Ovary (tissue), 9 donors: ENCODE results near the gene UGT1A3. TPM values are rescaled to one million over a fixed set of nuclear protein-coding genes. Genes with fewer than 3 reads are reported as not detected.

ENCODE experiments used
- DNase-seq, 5 donors: peaks; one replicate each; pipeline ENCODE4 v3.0.0-alpha.2; 2019 to 2020
- H3K27ac ChIP-seq, 2 donors: fragments of 200-600 bp; one replicate each; pipeline versions ENCODE4 v1.5.1 to v1.8.0; 2019 to 2022
- H3K27me3 ChIP-seq: fragments of 200-600 bp; one replicate; pipeline ENCODE4 v1.8.0; 2022
- H3K36me3 ChIP-seq: fragments of 200-600 bp; sonication (generic); one replicate; pipeline ENCODE4 v1.5.1; 2019
- H3K4me1 ChIP-seq: one replicate; pipeline ENCODE4 v1.8.1; 2013; ENCODE audit warnings: mild to moderate bottlenecking, moderate library complexity; ENCODE audit not compliant: insufficient read depth
- H3K4me3 ChIP-seq: fragments of 200-600 bp; sonication (generic); one replicate; pipeline ENCODE4 v1.5.1; 2017
- H3K9me3 ChIP-seq, 2 donors: fragments of 200-600 bp in 1 of 2; sonication (generic) in 1 of 2; one replicate each; pipeline versions ENCODE4 v1.5.1 to v1.8.1; 2013 to 2019; ENCODE audit warnings: mild to moderate bottlenecking in 1 of 2, moderate library complexity in 1 of 2
- EP300 ChIP-seq: sonication (generic); formaldehyde crosslinking; IDR thresholded peaks from one replicate; pipeline ENCODE4 v1.6.1; 2017; ENCODE audit warnings: antibody characterized with exemption
- POLR2A ChIP-seq: fragments of 450-650 bp; IDR thresholded peaks from one replicate; pipeline ENCODE4 v1.6.1; 2017; ENCODE audit warnings: antibody characterized with exemption, mild to moderate bottlenecking, moderate library complexity
- WGBS, 3 donors: extraction: QIAGEN DNeasy Blood & Tissue Kit in 1 of 3; methylation state at CpG; one replicate each; pipeline versions ENCODE4 v1.1.5 to v1.1.7; 2013 to 2017; 5-methylcytosine and 5-hydroxymethylcytosine counted together
- intact Hi-C, 4 donors: fragments of 100-400 bp; cut with DNase I; formaldehyde crosslinking; loops; one replicate each; pipeline versions ENCODE4 v1.11.0 to v1.15.1; 2022 to 2023
- polyA plus RNA-seq, 2 donors: library from polyadenylated mRNA; stranded (reverse); fragments of 200-250 nt in 1 of 2; fragments of 350-450 nt in 1 of 2; fragmentation: Illumina TruSeq in 1 of 2; extraction: RNeasy Lipid Tissue Mini Kit (QIAGEN cat#74804) in 1 of 2; gene quantifications; one replicate each; pipeline ENCODE4 v1.2.3, GENCODE V29; 2013 to 2014
- total RNA-seq, 7 donors: library from RNA; depleted of rRNA in 2 of 7; stranded (reverse); fragments of >200 nt in 2 of 7; fragmentation: NEBNext Ultra II Directional in 3 of 7; extraction: Animal tissue kit (Norgen Biotek cat#: 25700) in 3 of 7; gene quantifications; one replicate each; pipeline versions ENCODE4 v1.1.0 to v1.2.4, GENCODE V29; 2016 to 2023
- TF ChIP-seq, protein P1 (sequence below), 3 donors: fragments of 450-650 bp in 2 of 3; fragments of 200-600 bp in 1 of 3; IDR thresholded peaks; one replicate each; pipeline versions ENCODE4 v1.5.1 to v1.8.0; 2016 to 2022; ENCODE audit warnings: antibody characterized with exemption in 3 of 3, mild to moderate bottlenecking in 1 of 3
- donor health status: DM: no; HTN: no; CAD: no; lungs with moderate emphysema.
- donor health status: DM: no; HTN: no; CAD: no.
- donor health status: Bipolar disorder and iron deficiency.
- donor health status: DM: yes; HTN: yes; CAD: no.
- donor health status: DM: no; HTN: no; CAD: no.
- donor health status: DM: yes; HTN: yes; CAD: no.

Gene UGT1A3
- total and polyA plus RNA-seq, 9 donors = not detected

GRCh38 chr2:233690444-233690843, 38.4 kb upstream of the UGT1A3 start:
- intact Hi-C loops = no loop called here
- H3K9me3 ChIP-seq = no peaks in the 10 kb centered on the region
- H3K36me3 ChIP-seq = no peaks in the 10 kb centered on the region
- TF ChIP-seq POLR2A = no peak
- no peak for TF ChIP-seq EP300
- DNase-seq = no peak
- WGBS, 3 donors = 59 to 74% (median 73%) methylated on average over 4 of the region's 4 CpGs
- no peak overlapping the region for H3K4me3 ChIP-seq
- H3K4me1 ChIP-seq = no peaks in the 10 kb centered on the region
- no peak overlapping the region for H3K27ac ChIP-seq
- no peaks in the 10 kb centered on the region for H3K27me3 ChIP-seq

- Histone ChIP-seq H3K36me3 (no peaks in the 10 kb centered on the region), H3K27me3 (no peaks in the 10 kb centered on the region), H3K4me3 (no peak overlapping the region), H3K4me1 (no peaks in the 10 kb centered on the region), H3K9me3 (no peaks in the 10 kb centered on the region), H3K27ac (no peak overlapping the region)
- DNase-seq = no peak
- intact Hi-C loops = no loop called here
- WGBS, 3 donors = 79 to 90% (median 80%) methylated on average over 11 of the region's 11 CpGs
- TF ChIP-seq EP300 = no peak
- TF ChIP-seq POLR2A = no peak
- TF ChIP-seq, protein P1, sequence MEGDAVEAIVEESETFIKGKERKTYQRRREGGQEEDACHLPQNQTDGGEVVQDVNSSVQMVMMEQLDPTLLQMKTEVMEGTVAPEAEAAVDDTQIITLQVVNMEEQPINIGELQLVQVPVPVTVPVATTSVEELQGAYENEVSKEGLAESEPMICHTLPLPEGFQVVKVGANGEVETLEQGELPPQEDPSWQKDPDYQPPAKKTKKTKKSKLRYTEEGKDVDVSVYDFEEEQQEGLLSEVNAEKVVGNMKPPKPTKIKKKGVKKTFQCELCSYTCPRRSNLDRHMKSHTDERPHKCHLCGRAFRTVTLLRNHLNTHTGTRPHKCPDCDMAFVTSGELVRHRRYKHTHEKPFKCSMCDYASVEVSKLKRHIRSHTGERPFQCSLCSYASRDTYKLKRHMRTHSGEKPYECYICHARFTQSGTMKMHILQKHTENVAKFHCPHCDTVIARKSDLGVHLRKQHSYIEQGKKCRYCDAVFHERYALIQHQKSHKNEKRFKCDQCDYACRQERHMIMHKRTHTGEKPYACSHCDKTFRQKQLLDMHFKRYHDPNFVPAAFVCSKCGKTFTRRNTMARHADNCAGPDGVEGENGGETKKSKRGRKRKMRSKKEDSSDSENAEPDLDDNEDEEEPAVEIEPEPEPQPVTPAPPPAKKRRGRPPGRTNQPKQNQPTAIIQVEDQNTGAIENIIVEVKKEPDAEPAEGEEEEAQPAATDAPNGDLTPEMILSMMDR (IDR thresholded peaks at IDR 0.05) = no peak
Measured at GRCh38 chr2:233691443-233692433, 37.1 kb upstream of the UGT1A3 start.

DNA sequence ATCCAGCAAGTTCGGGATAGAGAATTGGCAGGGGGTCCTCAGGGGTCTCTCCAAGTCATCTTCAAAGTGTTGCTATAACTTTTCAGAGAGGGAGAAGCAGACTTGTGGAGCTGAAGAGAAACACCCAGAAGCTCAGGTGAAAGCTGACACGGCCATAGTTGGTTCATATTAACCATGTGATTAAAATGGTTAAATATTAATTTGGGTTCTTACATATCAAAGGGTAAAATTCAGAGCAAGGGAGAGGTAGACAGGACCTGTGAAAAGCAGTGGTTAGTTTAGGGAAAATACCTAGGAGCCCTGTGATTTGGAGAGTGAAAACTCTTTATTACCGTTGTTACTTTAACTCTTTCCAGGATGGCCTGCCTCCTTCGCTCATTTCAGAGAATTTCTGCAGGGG, 36.2 kb upstream of the UGT1A3 start, which contains the start of gene UGT1A6:
Gene UGT1A6 (plus strand): TSS at position 243 of the 400 bp plus-strand sequence. CDS start 115 bp downstream, at position 358.
- Histone ChIP-seq H3K27me3 (no peaks in the 10 kb centered on the region), H3K4me3 (no peak within 1 kb of the TSS), H3K4me1 (no peaks in the 10 kb centered on the region), H3K27ac (no peak within 1 kb of the TSS), H3K9me3 (no peaks in the 10 kb centered on the region), H3K36me3 (no peaks in the 10 kb centered on the region)
- no peak for TF ChIP-seq POLR2A
- no peak for TF ChIP-seq EP300
- TF ChIP-seq, protein P1 (IDR thresholded peaks at IDR 0.05) = no peak
- intact Hi-C loops = no loop called here
- no peak for DNase-seq
- 76 to 88% (median 85%) methylated on average over 4 of the region's 4 CpGs for WGBS, 3 donors

- TF ChIP-seq, protein P1 (IDR thresholded peaks at IDR 0.05) = no peak
- TF ChIP-seq EP300 (no peak), POLR2A (no peak)
- 73 to 84% (median 79%) methylated on average over 6 of the region's 6 CpGs for WGBS, 3 donors
- no peaks in the 10 kb centered on the region for H3K27me3 ChIP-seq
- no peak for DNase-seq
- no peaks in the 10 kb centered on the region for H3K4me1 ChIP-seq
- no peak overlapping the region for H3K4me3 ChIP-seq
- no peak overlapping the region for H3K27ac ChIP-seq
- no peaks in the 10 kb centered on the region for H3K9me3 ChIP-seq
- no peaks in the 10 kb centered on the region for H3K36me3 ChIP-seq
- intact Hi-C loops = no loop called here
Measured at GRCh38 chr2:233693963-233694362, 34.9 kb upstream of the UGT1A3 start.

- no peak for TF ChIP-seq EP300
- TF ChIP-seq, protein P1 (IDR thresholded peaks at IDR 0.05) = no peak
- no peak for TF ChIP-seq POLR2A
Measured at GRCh38 chr2:233698740-233699139, 30.1 kb upstream of the UGT1A3 start.

More at GRCh38 chr2:233698740-233699139, 30.1 kb upstream of the UGT1A3 start:
- H3K27ac ChIP-seq = no peak overlapping the region
- no peaks in the 10 kb centered on the region for H3K9me3 ChIP-seq
- 62 to 80% (median 68%) methylated on average over 4 of the region's 4 CpGs for WGBS, 3 donors
- no peaks in the 10 kb centered on the region for H3K27me3 ChIP-seq
- intact Hi-C loops = no loop called here
- no peaks in the 10 kb centered on the region for H3K4me1 ChIP-seq
- H3K36me3 ChIP-seq = no peaks in the 10 kb centered on the region
- DNase-seq = no peak
- H3K4me3 ChIP-seq = no peak overlapping the region
